KMS-11 (cell line): ENCODE results near the gene WRNIP1.

ENCODE experiments used
- H2AFZ ChIP-seq: fragments of 200-600 bp; sonication (generic); 2 replicates; pipeline ENCODE4 v1.6.1; 2016; ENCODE audit warnings: antibody characterized with exemption, mixed run types, low read depth
- H3K27ac ChIP-seq: fragments of 200-600 bp; sonication (generic); 2 replicates; pipeline ENCODE4 v1.6.1; 2016; ENCODE audit warnings: mild to moderate bottlenecking, mixed run types
- H3K27me3 ChIP-seq: fragments of 200-600 bp; sonication (generic); 2 replicates; pipeline ENCODE4 v1.6.1; 2017; ENCODE audit warnings: mild to moderate bottlenecking, low read depth, mixed run types, moderate library complexity; ENCODE audit not compliant: insufficient read depth
- H3K36me3 ChIP-seq: fragments of 200-600 bp; sonication (generic); 2 replicates; pipeline ENCODE4 v1.6.1; 2017; ENCODE audit warnings: mild to moderate bottlenecking, mixed run types; ENCODE audit not compliant: insufficient read depth
- H3K4me1 ChIP-seq: fragments of 200-600 bp; sonication (generic); 2 replicates; pipeline ENCODE4 v1.6.1; 2016; ENCODE audit warnings: mild to moderate bottlenecking, low read depth, mixed run types; ENCODE audit not compliant: poor library complexity, severe bottlenecking
- H3K4me2 ChIP-seq: fragments of 200-600 bp; sonication (generic); 2 replicates; pipeline ENCODE4 v1.7.0; 2016; ENCODE audit warnings: mild to moderate bottlenecking, mixed run types
- H3K4me3 ChIP-seq: fragments of 200-600 bp; sonication (generic); IDR thresholded peaks from 2 replicates; pipeline ENCODE4 v1.6.1; 2017; ENCODE audit warnings: low read depth, low read length, mixed read lengths; ENCODE audit not compliant: insufficient read depth
- H3K79me2 ChIP-seq: fragments of 200-600 bp; sonication (generic); 2 replicates; pipeline ENCODE4 v1.6.1; 2016; ENCODE audit warnings: low read depth, mixed run types; ENCODE audit not compliant: insufficient read depth
- H3K9ac ChIP-seq: fragments of 200-600 bp; sonication (generic); 2 replicates; pipeline ENCODE4 v1.6.1; 2016; ENCODE audit warnings: mild to moderate bottlenecking, mixed run types
- H4K20me1 ChIP-seq: fragments of 200-600 bp; sonication (generic); 2 replicates; pipeline ENCODE4 v1.6.1; 2016; ENCODE audit warnings: mild to moderate bottlenecking, mixed run types; ENCODE audit not compliant: insufficient read depth
- TF ChIP-seq, protein P1 (sequence below): fragments of 200-600 bp; sonication (generic); conservative IDR thresholded peaks from 2 replicates; pipeline ENCODE4 v1.6.1; 2017; ENCODE audit warnings: low read depth, mild to moderate bottlenecking, antibody characterized with exemption, low read length, moderate library complexity, mixed read lengths

Gene WRNIP1

DNA sequence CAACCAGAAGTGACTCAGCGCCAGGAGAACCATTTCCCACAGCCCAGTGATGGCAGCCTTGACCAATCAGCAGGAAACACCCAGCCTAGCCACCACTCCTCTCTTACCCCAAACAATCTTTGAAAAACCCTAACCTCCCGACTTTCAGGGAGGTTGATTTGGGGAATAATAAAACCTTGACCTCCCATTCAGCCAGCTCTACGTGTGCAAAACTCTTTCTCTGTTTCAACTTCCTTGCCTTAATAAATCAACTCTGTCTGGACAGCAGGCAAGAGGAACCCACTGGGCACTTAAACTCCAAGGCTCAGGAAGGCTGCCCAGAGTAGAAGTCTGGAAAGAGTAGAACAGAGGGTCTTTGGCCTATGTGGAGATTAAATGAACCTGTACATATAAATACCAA, 41.5 kb downstream of the WRNIP1 start:
- H3K9ac ChIP-seq = no peak overlapping the region
- no peak overlapping the region for H3K4me3 ChIP-seq
- H3K27ac ChIP-seq = no peak overlapping the region
- H3K36me3 ChIP-seq = no peaks in the 10 kb centered on the region
- no peaks in the 10 kb centered on the region for H3K79me2 ChIP-seq
- H4K20me1 ChIP-seq = no peaks in the 10 kb centered on the region
- no peaks in the 10 kb centered on the region for H3K27me3 ChIP-seq
- H3K4me1 ChIP-seq = no peaks in the 10 kb centered on the region
- no peak overlapping the region for H3K4me2 ChIP-seq
- H2AFZ ChIP-seq = no peak overlapping the region
- TF ChIP-seq, protein P1, sequence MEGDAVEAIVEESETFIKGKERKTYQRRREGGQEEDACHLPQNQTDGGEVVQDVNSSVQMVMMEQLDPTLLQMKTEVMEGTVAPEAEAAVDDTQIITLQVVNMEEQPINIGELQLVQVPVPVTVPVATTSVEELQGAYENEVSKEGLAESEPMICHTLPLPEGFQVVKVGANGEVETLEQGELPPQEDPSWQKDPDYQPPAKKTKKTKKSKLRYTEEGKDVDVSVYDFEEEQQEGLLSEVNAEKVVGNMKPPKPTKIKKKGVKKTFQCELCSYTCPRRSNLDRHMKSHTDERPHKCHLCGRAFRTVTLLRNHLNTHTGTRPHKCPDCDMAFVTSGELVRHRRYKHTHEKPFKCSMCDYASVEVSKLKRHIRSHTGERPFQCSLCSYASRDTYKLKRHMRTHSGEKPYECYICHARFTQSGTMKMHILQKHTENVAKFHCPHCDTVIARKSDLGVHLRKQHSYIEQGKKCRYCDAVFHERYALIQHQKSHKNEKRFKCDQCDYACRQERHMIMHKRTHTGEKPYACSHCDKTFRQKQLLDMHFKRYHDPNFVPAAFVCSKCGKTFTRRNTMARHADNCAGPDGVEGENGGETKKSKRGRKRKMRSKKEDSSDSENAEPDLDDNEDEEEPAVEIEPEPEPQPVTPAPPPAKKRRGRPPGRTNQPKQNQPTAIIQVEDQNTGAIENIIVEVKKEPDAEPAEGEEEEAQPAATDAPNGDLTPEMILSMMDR = no peak

DNA sequence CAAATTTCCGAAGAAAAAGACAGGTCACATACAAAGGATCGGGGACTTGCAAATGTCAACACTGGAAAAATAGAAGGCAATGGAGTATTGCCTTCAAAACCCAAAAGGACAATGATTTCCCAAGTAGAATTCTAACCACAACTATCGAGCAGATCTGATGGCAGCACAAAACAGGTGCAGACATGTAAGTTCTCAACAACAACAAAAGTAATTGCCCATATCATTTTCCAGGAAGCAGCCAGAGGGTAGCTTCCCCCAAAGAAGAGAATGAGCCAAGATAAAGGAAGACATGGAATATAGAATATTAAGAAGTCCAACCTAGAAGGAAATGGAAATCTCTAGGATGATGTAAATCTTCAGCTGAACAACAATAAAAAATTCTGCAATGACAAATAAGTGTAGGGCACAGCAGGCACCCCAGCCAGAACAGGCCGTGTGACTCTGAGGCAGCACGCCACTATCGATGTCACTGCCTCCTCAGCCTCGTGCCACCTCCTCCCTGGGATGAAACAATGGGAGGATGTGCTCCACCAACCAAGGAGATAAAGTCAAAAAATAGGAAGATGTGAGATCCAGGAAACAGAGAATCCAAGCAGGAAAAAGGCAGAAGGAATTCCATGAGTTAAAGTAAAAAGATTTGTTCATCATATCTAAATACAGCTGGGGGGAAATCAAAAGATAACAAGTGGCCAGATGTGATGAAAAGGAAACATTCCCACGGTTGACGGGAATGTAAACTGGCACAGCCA, 42.3 kb downstream of the WRNIP1 start:
- H3K36me3 ChIP-seq = no peaks in the 10 kb centered on the region
- H3K9ac ChIP-seq = no peak overlapping the region
- H3K4me1 ChIP-seq = no peaks in the 10 kb centered on the region
- no peak overlapping the region for H3K4me2 ChIP-seq
- TF ChIP-seq, protein P1 = no peak
- H3K27ac ChIP-seq = no peak overlapping the region
- H3K79me2 ChIP-seq = no peaks in the 10 kb centered on the region
- no peaks in the 10 kb centered on the region for H3K27me3 ChIP-seq
- H3K4me3 ChIP-seq = no peak overlapping the region
- H4K20me1 ChIP-seq = no peaks in the 10 kb centered on the region
- no peak overlapping the region for H2AFZ ChIP-seq

DNA sequence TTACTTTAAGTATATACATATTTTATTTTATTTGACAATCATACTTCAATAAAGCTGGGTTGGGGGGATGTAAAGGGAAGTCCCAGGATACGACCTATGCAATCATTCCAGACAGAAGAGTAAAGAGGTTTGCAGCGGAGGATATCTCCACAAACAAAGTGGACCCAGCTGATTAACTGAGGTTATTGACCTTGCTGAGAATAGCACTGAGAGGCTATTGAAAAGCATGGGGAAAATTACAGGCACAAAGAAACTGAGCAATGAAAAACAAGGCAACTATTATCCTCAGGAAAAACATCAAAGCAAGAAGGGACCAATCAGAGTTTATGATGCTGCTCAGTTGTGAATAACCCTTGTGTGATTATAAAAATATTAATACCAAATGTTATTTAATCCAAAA, 43.8 kb downstream of the WRNIP1 start:
- TF ChIP-seq, protein P1 = no peak
- Histone ChIP-seq H3K27ac (no peak overlapping the region), H3K36me3 (no peaks in the 10 kb centered on the region), H3K79me2 (no peaks in the 10 kb centered on the region), H2AFZ (no peak overlapping the region), H3K9ac (no peak overlapping the region), H3K4me1 (no peaks in the 10 kb centered on the region), H3K27me3 (no peaks in the 10 kb centered on the region), H3K4me2 (no peak overlapping the region), H4K20me1 (no peaks in the 10 kb centered on the region), H3K4me3 (no peak overlapping the region)

DNA sequence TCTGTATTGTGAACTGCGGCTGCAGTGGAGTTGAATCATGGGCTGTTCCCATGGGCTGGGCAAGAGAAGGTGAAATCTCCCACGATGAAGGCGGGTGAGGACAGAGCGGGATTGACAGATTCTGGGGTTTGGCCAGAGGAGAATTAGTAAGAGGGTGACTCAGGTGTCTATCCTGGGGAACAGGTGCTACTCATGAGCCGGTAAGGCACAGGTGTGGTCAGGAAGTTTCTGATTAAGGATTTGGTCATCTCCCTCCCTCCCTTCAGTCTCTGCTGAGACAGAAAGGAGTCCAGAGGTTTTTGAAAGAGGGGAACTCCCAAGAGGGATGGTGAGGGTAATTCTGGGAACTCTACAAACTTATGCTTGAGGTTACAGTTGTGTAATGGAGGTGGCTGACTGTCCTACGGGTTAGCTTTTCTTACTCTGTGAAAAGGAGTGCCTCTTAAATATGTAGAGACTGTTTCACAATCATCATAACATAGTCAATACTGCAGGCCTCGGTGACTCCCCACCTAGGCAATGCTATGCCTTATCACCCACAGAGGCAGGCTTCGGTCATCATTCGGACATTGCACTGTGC, 45.0 kb downstream of the WRNIP1 start:
- Histone ChIP-seq H3K4me3 (no peak overlapping the region), H3K9ac (no peak overlapping the region), H3K4me2 (no peak overlapping the region), H3K36me3 (no peaks in the 10 kb centered on the region), H3K27me3 (no peaks in the 10 kb centered on the region), H3K4me1 (no peaks in the 10 kb centered on the region), H3K79me2 (no peaks in the 10 kb centered on the region), H4K20me1 (no peaks in the 10 kb centered on the region), H2AFZ (no peak overlapping the region), H3K27ac (no peak overlapping the region)
- TF ChIP-seq, protein P1 = no peak
